ENCODE measurements around the gene SLCO4A1. TPM values are rescaled to one million over a fixed set of nuclear protein-coding genes. Genes with fewer than 3 reads are reported as not detected.

Gene SLCO4A1
- total and polyA plus RNA-seq, 4 experiments from 2014 or later: 0.49 to 0.99 (median 0.97) TPM; not detected in 1

GRCh38 chr20:62663145-62664018 is 21.1 kb downstream of the SLCO4A1 start:
- CTCF ChIA-PET (ENCODE audit: partially characterized antibody): interaction anchor here (2.1 kb wide), 1 partner anchor 128 kb away, joined by 5 read pairs; no protein-coding TSS in a partner anchor
- DNase-seq: no peak
- intact Hi-C loops (cut with micrococcal nuclease): loop anchor here (10.0 kb wide), 1 partner anchor 341 kb away; the partner anchor contains the start of gene BHLHE23
- Mint-ChIP-seq H3K4me3 (no peak overlapping the region), H3K4me1 (peaks cover 0 to under 1% (median 0%) of the 10 kb centered on the region in 4 donors), H3K9me3 (peaks cover 0 to 3% (median 0%) of the 10 kb centered on the region in 8 donors), H3K27ac (no peak overlapping the region), H3K36me3 (no peaks in the 10 kb centered on the region), H3K27me3 (no peaks in the 10 kb centered on the region)
- no peak overlapping the region for H3K4me3 ChIP-seq (ENCODE audit: low read length in 2 of 2)
- no peaks in the 10 kb centered on the region for H3K36me3 ChIP-seq (ENCODE audit: insufficient read depth, low read length)
- H3K27ac ChIP-seq (ENCODE audit: low read depth, low read length): no peak overlapping the region
- H3K9me3 ChIP-seq (ENCODE audit: control insufficient read depth in 1 of 2, low read length in 2 of 2): no peaks in the 10 kb centered on the region
- no peaks in the 10 kb centered on the region for H3K4me1 ChIP-seq (ENCODE audit: insufficient read depth, low read length)
- no peaks in the 10 kb centered on the region for H3K27me3 ChIP-seq (ENCODE audit: insufficient read depth, low read length)
- POLR2A ChIA-PET (ENCODE audit: partially characterized antibody): no interaction called here

DNA sequence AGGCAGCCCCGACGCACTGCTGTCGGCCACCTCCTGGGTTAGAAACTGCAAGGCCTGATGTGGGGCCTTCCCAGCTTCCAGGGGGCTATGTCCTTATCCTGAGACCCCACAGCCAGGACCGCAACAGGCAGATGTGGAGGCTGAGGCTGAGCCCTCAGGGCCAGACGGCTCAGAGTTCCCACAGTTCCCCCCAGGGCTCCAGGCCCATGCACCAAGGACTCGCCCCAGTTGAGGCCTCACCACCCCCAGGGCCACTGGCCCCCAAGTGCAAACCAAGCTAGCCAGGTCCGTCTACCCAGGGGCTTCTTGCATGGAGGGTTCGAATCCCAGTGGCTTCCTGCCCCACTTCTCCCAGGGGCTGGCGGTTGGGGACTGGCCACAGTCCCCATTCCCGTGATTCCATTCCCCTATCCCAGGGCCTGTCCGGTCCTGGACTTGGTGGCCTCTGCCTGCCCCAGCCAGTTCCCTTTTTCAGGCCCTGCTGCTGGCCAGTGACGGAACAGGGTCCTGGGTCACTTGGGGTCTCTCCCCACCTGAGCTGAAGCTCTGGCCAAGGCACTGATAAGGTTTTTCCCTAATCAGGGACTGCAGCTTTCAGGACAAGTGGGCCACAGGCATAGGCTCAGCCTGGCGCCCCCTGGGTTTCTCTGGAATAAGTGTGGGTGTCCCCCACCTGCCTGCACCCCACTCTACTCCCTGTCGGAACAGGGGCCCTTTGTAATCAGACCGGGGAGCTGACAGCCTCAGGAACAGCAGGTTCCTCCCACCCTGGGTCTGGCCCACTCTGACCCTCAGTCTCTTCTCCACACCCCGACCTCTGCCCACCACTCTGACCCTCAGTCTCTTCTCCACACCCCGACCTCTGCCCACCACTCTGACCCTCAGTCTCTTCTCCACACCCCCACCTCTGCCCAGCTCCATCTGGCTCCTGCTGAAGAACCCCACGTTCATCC is 22.0 kb downstream of the SLCO4A1 start:
- no peak overlapping the region for H3K27ac ChIP-seq (ENCODE audit: low read depth, low read length)
- peaks cover 0 to 2% (median 0%) of the 10 kb centered on the region in 8 donors for H3K9me3 Mint-ChIP-seq
- no peaks in the 10 kb centered on the region for H3K36me3 ChIP-seq (ENCODE audit: insufficient read depth, low read length)
- H3K36me3 Mint-ChIP-seq: no peaks in the 10 kb centered on the region
- DNase-seq: no peak
- ChIA-PET CTCF (ENCODE audit: partially characterized antibody) (interaction anchor here (1.1 to 2.1 kb wide), 2 partner anchors 9 to 127 kb away, joined by 3 to 5 read pairs; no protein-coding TSS in a partner anchor), POLR2A (ENCODE audit: partially characterized antibody) (no interaction called here)
- no peak overlapping the region for H3K4me3 ChIP-seq (ENCODE audit: low read length in 2 of 2)
- H3K9me3 ChIP-seq (ENCODE audit: control insufficient read depth in 1 of 2, low read length in 2 of 2): no peaks in the 10 kb centered on the region
- intact Hi-C loops (cut with micrococcal nuclease): loop anchor here (10.0 kb wide), 1 partner anchor 341 kb away; the partner anchor contains the start of gene BHLHE23
- H3K27me3 Mint-ChIP-seq: no peaks in the 10 kb centered on the region
- no peaks in the 10 kb centered on the region for H3K4me1 ChIP-seq (ENCODE audit: insufficient read depth, low read length)
- no peak overlapping the region for H3K4me3 Mint-ChIP-seq
- no peaks in the 10 kb centered on the region for H3K27me3 ChIP-seq (ENCODE audit: insufficient read depth, low read length)
- no peak overlapping the region for H3K27ac Mint-ChIP-seq
- H3K4me1 Mint-ChIP-seq: peaks cover 0 to 3% (median 0%) of the 10 kb centered on the region in 4 donors

DNA sequence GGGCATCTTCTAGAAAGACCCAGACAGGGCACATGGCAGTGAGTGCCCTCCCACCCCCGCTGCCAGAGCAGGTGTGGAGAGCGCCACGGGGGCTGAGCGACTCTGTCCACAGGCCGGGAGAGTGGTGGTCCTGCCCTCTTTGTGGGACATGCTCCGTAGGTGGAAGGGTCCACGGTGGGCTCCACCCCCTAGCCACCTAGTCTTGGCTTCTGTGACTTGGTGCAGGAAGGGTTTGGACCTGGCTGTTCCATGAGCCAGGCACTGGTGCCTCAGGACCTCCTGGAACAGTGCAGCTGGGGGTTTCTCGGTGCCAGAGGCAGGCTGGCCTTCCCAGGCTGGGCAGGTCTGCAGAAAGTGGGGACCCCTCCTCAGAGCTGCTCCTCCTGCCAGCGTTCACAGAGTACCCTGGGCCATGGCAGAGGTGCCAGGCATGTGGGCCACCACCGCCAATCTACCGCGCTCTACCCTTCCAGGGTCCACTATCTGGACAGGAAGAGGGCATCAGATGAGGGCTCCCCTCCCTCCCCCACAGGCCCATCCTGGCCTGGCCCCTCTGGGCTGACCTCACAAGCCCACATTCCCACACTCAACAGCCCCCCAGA is 23.0 kb downstream of the SLCO4A1 start:
- no peaks in the 10 kb centered on the region for H3K4me1 ChIP-seq (ENCODE audit: insufficient read depth, low read length)
- CTCF ChIA-PET (ENCODE audit: partially characterized antibody): interaction anchor here (1.1 to 2.1 kb wide), 2 partner anchors 8 to 126 kb away, joined by 3 to 5 read pairs; no protein-coding TSS in a partner anchor
- Mint-ChIP-seq H3K27me3 (no peaks in the 10 kb centered on the region), H3K27ac (no peak overlapping the region), H3K4me1 (peaks cover 0 to 3% (median 0%) of the 10 kb centered on the region in 4 donors), H3K4me3 (no peak overlapping the region), H3K36me3 (no peaks in the 10 kb centered on the region), H3K9me3 (peaks cover 0 to 2% (median 0%) of the 10 kb centered on the region in 8 donors)
- no peak for DNase-seq
- no peaks in the 10 kb centered on the region for H3K27me3 ChIP-seq (ENCODE audit: insufficient read depth, low read length)
- no peaks in the 10 kb centered on the region for H3K36me3 ChIP-seq (ENCODE audit: insufficient read depth, low read length)
- H3K27ac ChIP-seq (ENCODE audit: low read depth, low read length): no peak overlapping the region
- no peaks in the 10 kb centered on the region for H3K9me3 ChIP-seq (ENCODE audit: control insufficient read depth in 1 of 2, low read length in 2 of 2)
- POLR2A ChIA-PET (ENCODE audit: partially characterized antibody): no interaction called here
- intact Hi-C loops (cut with micrococcal nuclease): loop anchor here (10.0 kb wide), 1 partner anchor 340 kb away; the partner anchor contains the start of gene BHLHE23
- H3K4me3 ChIP-seq (ENCODE audit: low read length in 2 of 2): no peak overlapping the region

DNA sequence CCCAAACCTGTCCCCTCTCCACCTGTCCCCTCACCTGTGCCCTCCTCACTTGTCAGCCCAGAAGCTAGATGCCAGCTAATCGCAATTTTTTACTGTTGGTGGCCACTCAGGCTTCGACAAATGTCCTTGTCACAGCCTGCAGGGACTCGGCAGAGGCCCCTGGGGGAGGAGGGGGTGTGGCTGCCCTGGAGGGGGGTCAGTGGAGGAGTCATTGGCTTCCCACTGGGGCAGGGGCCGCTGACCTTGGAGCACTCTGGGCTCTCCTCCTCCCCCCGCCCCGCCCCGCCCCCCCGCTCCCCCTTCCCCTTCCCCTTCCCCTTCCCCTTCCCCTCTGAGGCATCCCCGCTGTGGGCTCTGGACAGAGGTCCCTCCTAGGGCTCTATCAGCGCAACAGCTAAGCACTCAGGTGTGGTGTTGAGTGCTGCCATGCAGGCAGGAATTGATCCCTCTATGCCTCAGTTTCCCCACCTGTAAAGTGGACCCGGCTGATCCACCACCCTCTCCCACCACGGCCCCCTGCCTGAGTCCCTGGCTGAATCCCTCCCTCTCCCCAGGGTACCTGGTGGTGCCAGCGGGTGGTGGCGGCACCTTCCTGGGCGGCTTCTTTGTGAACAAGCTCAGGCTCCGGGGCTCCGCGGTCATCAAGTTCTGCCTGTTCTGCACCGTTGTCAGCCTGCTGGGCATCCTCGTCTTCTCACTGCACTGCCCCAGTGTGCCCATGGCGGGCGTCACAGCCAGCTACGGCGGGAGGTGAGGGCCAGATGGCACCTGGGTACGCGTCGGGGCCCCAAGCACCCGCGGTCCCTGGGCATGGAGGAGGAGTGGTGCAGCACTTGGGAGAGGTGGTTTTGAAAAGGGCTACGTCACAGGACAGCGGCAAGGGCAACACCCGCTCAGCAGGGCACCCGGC is 23.8 kb downstream of the SLCO4A1 start:
- Mint-ChIP-seq H3K9me3 (peaks cover 0 to 2% (median 0%) of the 10 kb centered on the region in 8 donors), H3K27ac (no peak overlapping the region), H3K36me3 (no peaks in the 10 kb centered on the region), H3K4me1 (peaks cover 0 to 3% (median 0%) of the 10 kb centered on the region in 4 donors), H3K4me3 (no peak overlapping the region), H3K27me3 (no peaks in the 10 kb centered on the region)
- intact Hi-C loops (cut with micrococcal nuclease): loop anchor here (10.0 kb wide), 1 partner anchor 339 kb away; the partner anchor contains the start of gene BHLHE23
- Histone ChIP-seq H3K27ac (ENCODE audit: low read depth, low read length) (no peak overlapping the region), H3K4me3 (ENCODE audit: low read length in 2 of 2) (no peak overlapping the region), H3K9me3 (ENCODE audit: control insufficient read depth in 1 of 2, low read length in 2 of 2) (no peaks in the 10 kb centered on the region), H3K4me1 (ENCODE audit: insufficient read depth, low read length) (no peaks in the 10 kb centered on the region), H3K36me3 (ENCODE audit: insufficient read depth, low read length) (no peaks in the 10 kb centered on the region), H3K27me3 (ENCODE audit: insufficient read depth, low read length) (no peaks in the 10 kb centered on the region)
- DNase-seq: peak in 1 of 5 donors; percentile 25
- ChIA-PET CTCF (ENCODE audit: partially characterized antibody) (interaction anchor here (1.9 to 2.6 kb wide), 2 partner anchors 125 to 142 kb away, joined by 7 to 17 read pairs; no protein-coding TSS in a partner anchor), POLR2A (ENCODE audit: partially characterized antibody) (no interaction called here)

DNA sequence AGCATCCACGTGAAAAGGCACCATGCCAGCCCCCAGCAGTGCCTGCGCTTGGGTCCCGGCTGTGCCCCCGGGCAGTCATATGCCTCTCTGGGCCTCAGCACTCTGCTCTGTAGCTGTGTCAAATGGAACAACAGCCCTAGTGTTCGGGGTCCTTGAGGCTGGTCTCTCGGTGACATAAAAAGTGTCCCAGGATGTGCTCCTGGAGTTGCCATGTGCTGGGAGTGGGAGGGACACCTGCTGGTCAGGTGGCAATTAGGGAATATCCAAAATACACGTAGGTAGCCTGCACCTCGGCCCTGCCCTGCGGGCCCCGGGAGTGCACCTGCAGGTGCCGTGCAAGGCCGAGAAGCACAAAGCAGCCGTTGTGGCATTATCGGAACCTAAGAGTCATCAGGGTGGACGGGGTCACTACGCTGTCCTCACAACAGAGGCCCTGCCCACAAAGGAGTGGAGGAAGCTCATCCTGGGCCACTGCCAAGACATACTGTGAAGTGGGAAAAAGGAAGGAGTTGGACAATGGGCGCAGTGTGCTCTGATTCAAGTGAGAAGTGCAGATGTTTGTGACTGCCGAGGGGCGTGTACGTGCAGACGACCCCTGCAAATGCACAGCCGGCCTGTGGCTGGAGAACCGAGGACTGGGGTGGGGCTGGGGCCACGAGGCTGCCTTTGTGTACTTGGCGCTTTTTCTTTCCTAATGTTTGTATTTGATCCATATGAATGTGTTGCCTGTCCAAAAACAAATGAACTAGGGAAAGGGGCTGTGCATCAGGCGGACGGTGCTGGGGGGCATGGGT is 24.6 kb downstream of the SLCO4A1 start:
- Mint-ChIP-seq H3K4me3 (no peak overlapping the region), H3K4me1 (peaks cover 0 to 3% (median 0%) of the 10 kb centered on the region in 4 donors), H3K9me3 (peaks cover 0 to 2% (median 0%) of the 10 kb centered on the region in 8 donors), H3K27ac (no peak overlapping the region), H3K27me3 (no peaks in the 10 kb centered on the region), H3K36me3 (no peaks in the 10 kb centered on the region)
- H3K27me3 ChIP-seq (ENCODE audit: insufficient read depth, low read length): no peaks in the 10 kb centered on the region
- no peak overlapping the region for H3K27ac ChIP-seq (ENCODE audit: low read depth, low read length)
- H3K36me3 ChIP-seq (ENCODE audit: insufficient read depth, low read length): no peaks in the 10 kb centered on the region
- CTCF ChIA-PET (ENCODE audit: partially characterized antibody): interaction anchor here (1.9 to 2.6 kb wide), 2 partner anchors 125 to 142 kb away, joined by 7 to 17 read pairs; no protein-coding TSS in a partner anchor
- no peaks in the 10 kb centered on the region for H3K9me3 ChIP-seq (ENCODE audit: control insufficient read depth in 1 of 2, low read length in 2 of 2)
- POLR2A ChIA-PET (ENCODE audit: partially characterized antibody): no interaction called here
- intact Hi-C loops (cut with micrococcal nuclease): loop anchor here (10.0 kb wide), 1 partner anchor 338 kb away; the partner anchor contains the start of gene BHLHE23
- no peak overlapping the region for H3K4me3 ChIP-seq (ENCODE audit: low read length in 2 of 2)
- DNase-seq: peak in 1 of 5 donors; percentile 1
- no peaks in the 10 kb centered on the region for H3K4me1 ChIP-seq (ENCODE audit: insufficient read depth, low read length)
